ENCODE data around the gene DDC.
"Not testable (repeated sequence)": the region's sequence is repeated elsewhere in the genome, so short reads cannot be mapped to it uniquely, and the experiment has no call there.

Gene DDC

GRCh38 chr7:50589364-50589763 is 24.2 kb upstream of the DDC start:
- no peak for DNase-seq (ENCODE audit: low read depth)

- no peak for DNase-seq (ENCODE audit: low read depth)
Measured at GRCh38 chr7:50588937-50589336, 23.7 kb upstream of the DDC start.

- DNase-seq (ENCODE audit: low read depth), result no peak
Measured at GRCh38 chr7:50587737-50588136, 22.5 kb upstream of the DDC start.

- DNase-seq (ENCODE audit: low read depth), result no peak
Measured at GRCh38 chr7:50584793-50585408, 19.7 kb upstream of the DDC start.

GRCh38 chr7:50584386-50584785 is 19.2 kb upstream of the DDC start:
- no peak for DNase-seq (ENCODE audit: low read depth)

GRCh38 chr7:50583295-50583694 is 18.1 kb upstream of the DDC start:
- DNase-seq (ENCODE audit: low read depth), result not testable (repeated sequence)

- not testable (repeated sequence) for DNase-seq (ENCODE audit: low read depth)
Measured at GRCh38 chr7:50582271-50582670, 17.1 kb upstream of the DDC start.

- DNase-seq (ENCODE audit: low read depth), result not testable (repeated sequence)
Measured at GRCh38 chr7:50580666-50581065, 15.5 kb upstream of the DDC start.

GRCh38 chr7:50580057-50580456 is 14.9 kb upstream of the DDC start:
- no peak for DNase-seq (ENCODE audit: low read depth)

GRCh38 chr7:50578105-50578504 is 12.9 kb upstream of the DDC start:
- not testable (repeated sequence) for DNase-seq (ENCODE audit: low read depth)

- no peak for DNase-seq (ENCODE audit: low read depth)
Measured at GRCh38 chr7:50577569-50577968, 12.4 kb upstream of the DDC start.

- DNase-seq (ENCODE audit: low read depth), result not testable (repeated sequence)
Measured at GRCh38 chr7:50576388-50576787, 11.2 kb upstream of the DDC start.

GRCh38 chr7:50567715-50568261 is 2.6 kb upstream of the DDC start:
- no peak for DNase-seq (ENCODE audit: low read depth)

- DNase-seq (ENCODE audit: low read depth), result no peak
Measured at GRCh38 chr7:50565977-50566376, 772 bp upstream of the DDC start.

- DNase-seq (ENCODE audit: low read depth), result no peak
Measured at GRCh38 chr7:50565559-50565916, 333 bp upstream of the DDC start.

GRCh38 chr7:50564171-50564570 is 1.0 kb downstream of the DDC start:
- DNase-seq (ENCODE audit: low read depth), result no peak

GRCh38 chr7:50562136-50562535 is 3.1 kb downstream of the DDC start:
- no peak for DNase-seq (ENCODE audit: low read depth)

GRCh38 chr7:50560865-50561351 is 4.3 kb downstream of the DDC start:
- DNase-seq (ENCODE audit: low read depth), result no peak

GRCh38 chr7:50559881-50560280 is 5.3 kb downstream of the DDC start:
- no peak for DNase-seq (ENCODE audit: low read depth)

GRCh38 chr7:50558294-50559053 is 6.7 kb downstream of the DDC start:
- DNase-seq (ENCODE audit: low read depth), result peak; percentile 48

- DNase-seq (ENCODE audit: low read depth), result no peak
Measured at GRCh38 chr7:50557099-50557498, 8.1 kb downstream of the DDC start.

- DNase-seq (ENCODE audit: low read depth), result no peak
Measured at GRCh38 chr7:50556247-50556991, 8.8 kb downstream of the DDC start.
